Stomach (tissue), 9 donors: ENCODE measurements around the gene RNASE7. TPM values are rescaled to one million over a fixed set of nuclear protein-coding genes. Genes with fewer than 3 reads are reported as not detected.

Source experiments
- DNase-seq, 2 donors: peaks; one replicate each; pipeline versions ENCODE4 v3.0.0 to v3.0.0-alpha.2; 2013 to 2019
- H3K27ac ChIP-seq, 5 donors: fragments of 200-600 bp in 4 of 5; sonication (generic) in 4 of 5; one replicate each; pipeline ENCODE4 v1.5.1; 2013 to 2019; ENCODE audit warnings: mild to moderate bottlenecking in 1 of 5, moderate library complexity in 1 of 5
- H3K27me3 ChIP-seq, 3 donors: fragments of 200-600 bp; sonication (generic); one replicate each; pipeline ENCODE4 v1.5.1; 2017 to 2019; ENCODE audit warnings: mixed run types in 1 of 3
- H3K36me3 ChIP-seq, 4 donors: fragments of 200-600 bp; sonication (generic); 1 replicate in 3 of 4; 2 replicates in 1 of 4; pipeline ENCODE4 v1.5.1; 2016 to 2019
- H3K4me1 ChIP-seq, 4 donors: fragments of 200-600 bp; sonication (generic); one replicate each; pipeline ENCODE4 v1.5.1; 2016 to 2019
- H3K4me3 ChIP-seq, 4 donors: fragments of 200-600 bp; sonication (generic) in 3 of 4; one replicate each; pipeline ENCODE4 v1.5.1; 2016 to 2019; ENCODE audit warnings: mild to moderate bottlenecking in 1 of 4
- H3K9me3 ChIP-seq, 4 donors: fragments of 200-600 bp; sonication (generic); one replicate each; pipeline ENCODE4 v1.5.1; 2016 to 2019
- EP300 ChIP-seq: sonication (generic); formaldehyde crosslinking; IDR thresholded peaks from one replicate; pipeline ENCODE4 v1.6.1; 2017; ENCODE audit warnings: antibody characterized with exemption
- POLR2A ChIP-seq, 4 donors: fragments of 450-650 bp; IDR thresholded peaks; one replicate each; pipeline ENCODE4 v1.6.1; 2016; ENCODE audit warnings: antibody characterized with exemption in 4 of 4, control low read depth in 2 of 4, mild to moderate bottlenecking in 1 of 4, moderate library complexity in 1 of 4
- POLR2AphosphoS5 ChIP-seq, 3 donors: sonication (generic); formaldehyde crosslinking; IDR thresholded peaks; one replicate each; pipeline ENCODE4 v1.6.1; 2016; ENCODE audit warnings: antibody characterized with exemption in 3 of 3
- WGBS, 5 donors: extraction: QIAGEN DNeasy Blood & Tissue Kit in 3 of 5; methylation state at CpG; one replicate each; pipeline versions ENCODE4 v1.1.5 to v1.1.7; 2013 to 2018; 5-methylcytosine and 5-hydroxymethylcytosine counted together
- intact Hi-C: fragments of 100-400 bp; cut with DNase I; formaldehyde crosslinking; loops from one replicate; pipeline ENCODE4 v1.15.1; 2023; ENCODE audit warnings: low total_unique reads
- polyA plus RNA-seq, 3 donors: library from polyadenylated mRNA; stranded (reverse); fragments of 200-250 nt; gene quantifications; one replicate each; pipeline ENCODE4 v1.2.3, GENCODE V29; 2013
- total RNA-seq, 5 donors: library from RNA; depleted of rRNA; stranded (reverse); fragments of >200 nt; gene quantifications; one replicate each; pipeline versions ENCODE4 v1.1.0 to v1.2.3, GENCODE V29; 2014 to 2016
- TF ChIP-seq, protein P1 (sequence below), 7 experiments: fragments of 450-650 bp in 4 of 7; fragments of 200-600 bp in 3 of 7; sonication (generic) in 3 of 7; IDR thresholded peaks; one replicate each; pipeline ENCODE4 v1.5.1; 2016 to 2019; ENCODE audit warnings: antibody characterized with exemption in 7 of 7, control low read depth in 2 of 7, mild to moderate bottlenecking in 1 of 7
- donor health status: healthy with polysubstance abuse.
- donor health status: Bipolar disorder and iron deficiency.
- donor health status: healthy.

The RNASE7 gene
- total and polyA plus RNA-seq, 8 donors: 0.58 to 2.6 TPM; not detected in 6

DNA sequence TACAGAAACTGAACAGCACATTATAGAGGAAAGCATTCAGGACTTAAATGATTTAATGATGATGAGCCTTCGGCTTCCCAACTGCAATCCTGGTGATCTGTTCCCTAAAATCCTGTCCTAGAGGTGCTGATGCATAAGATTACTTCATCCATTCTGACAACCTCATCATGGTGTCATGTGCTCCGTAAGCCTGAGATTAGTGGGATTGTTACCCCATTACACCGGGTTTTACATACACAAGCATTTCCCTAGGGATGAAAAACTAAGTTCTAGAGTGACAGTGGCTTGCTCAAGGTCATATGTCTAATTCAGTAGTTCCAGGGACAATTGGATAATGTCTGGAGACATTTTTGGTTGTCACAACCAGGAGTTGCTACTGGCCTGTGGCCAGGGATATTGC is 5.0 kb upstream of the RNASE7 start:
- intact Hi-C loops: no loop called here
- H3K9me3 ChIP-seq: no peaks in the 10 kb centered on the region
- 85 to 89% (median 88%) methylated on average over 3 of the region's 3 CpGs for WGBS, 5 donors

DNA sequence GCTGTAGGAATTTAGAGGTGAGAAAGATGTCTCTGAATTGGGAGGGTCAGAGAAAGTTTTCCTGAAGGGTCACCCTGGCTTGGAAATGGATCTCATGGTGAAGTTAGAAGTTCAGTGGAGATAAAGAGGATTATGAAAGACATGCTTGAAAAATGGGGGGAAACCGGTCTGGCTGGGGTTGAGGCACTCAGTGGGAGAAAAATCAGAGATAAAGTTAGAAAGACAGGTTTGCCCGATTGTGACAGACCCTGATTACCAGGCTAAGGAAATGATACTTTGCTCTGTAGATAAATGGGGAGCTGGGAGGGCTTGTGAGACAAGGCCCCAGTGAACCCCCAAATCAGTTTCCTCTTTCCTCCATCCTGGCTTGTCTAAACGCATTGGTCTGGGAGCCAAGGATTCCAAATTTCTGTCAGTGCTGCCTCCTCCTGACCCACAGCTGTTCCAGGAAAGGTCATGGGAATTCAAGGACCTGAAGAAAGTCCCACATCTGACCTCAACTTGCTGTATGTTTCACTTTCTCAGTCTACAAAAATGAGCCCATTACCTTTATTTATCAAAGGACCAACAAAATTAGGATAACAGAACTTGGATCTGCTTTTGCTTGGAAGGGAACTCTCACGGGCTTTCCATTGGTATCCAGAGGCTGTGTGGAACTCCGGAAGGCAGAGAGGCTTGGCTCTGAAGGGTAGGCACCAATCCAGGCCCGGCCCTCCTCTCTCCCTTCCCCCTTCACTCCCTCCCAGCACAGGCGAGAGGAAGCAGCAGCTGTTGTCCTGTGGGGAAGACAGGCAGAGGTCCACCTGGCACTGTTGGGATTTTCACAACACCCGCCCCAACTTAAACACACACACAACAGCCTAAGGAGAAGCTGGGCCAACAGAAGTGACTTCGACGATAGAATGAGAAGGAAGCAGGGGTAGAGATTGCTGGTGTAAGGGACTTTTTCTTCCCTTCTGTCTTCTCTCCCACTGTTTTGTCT is 3.4 kb upstream of the RNASE7 start:
- H3K36me3 ChIP-seq: no peaks in the 10 kb centered on the region
- intact Hi-C loops: no loop called here
- H3K27me3 ChIP-seq: no peaks in the 10 kb centered on the region
- no peaks in the 10 kb centered on the region for H3K9me3 ChIP-seq
- H3K4me1 ChIP-seq: peaks cover 20 to 37% (median 32%) of the 10 kb centered on the region in 4 donors
- DNase-seq: peak; percentile 80 to 93
- 12 to 28% (median 17%) methylated on average over 10 of the region's 10 CpGs for WGBS, 5 donors
- no peak overlapping the region for H3K4me3 ChIP-seq
- TF ChIP-seq POLR2A (IDR thresholded peaks at IDR 0.05) (no peak), POLR2AphosphoS5 (IDR thresholded peaks at IDR 0.05) (peak; percentile 32 to 62 (median 58))
- TF ChIP-seq, protein P1, sequence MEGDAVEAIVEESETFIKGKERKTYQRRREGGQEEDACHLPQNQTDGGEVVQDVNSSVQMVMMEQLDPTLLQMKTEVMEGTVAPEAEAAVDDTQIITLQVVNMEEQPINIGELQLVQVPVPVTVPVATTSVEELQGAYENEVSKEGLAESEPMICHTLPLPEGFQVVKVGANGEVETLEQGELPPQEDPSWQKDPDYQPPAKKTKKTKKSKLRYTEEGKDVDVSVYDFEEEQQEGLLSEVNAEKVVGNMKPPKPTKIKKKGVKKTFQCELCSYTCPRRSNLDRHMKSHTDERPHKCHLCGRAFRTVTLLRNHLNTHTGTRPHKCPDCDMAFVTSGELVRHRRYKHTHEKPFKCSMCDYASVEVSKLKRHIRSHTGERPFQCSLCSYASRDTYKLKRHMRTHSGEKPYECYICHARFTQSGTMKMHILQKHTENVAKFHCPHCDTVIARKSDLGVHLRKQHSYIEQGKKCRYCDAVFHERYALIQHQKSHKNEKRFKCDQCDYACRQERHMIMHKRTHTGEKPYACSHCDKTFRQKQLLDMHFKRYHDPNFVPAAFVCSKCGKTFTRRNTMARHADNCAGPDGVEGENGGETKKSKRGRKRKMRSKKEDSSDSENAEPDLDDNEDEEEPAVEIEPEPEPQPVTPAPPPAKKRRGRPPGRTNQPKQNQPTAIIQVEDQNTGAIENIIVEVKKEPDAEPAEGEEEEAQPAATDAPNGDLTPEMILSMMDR (IDR thresholded peaks at IDR 0.05): peak in 1 of 7 experiments; percentile 13
- peak overlapping the region; percentile 37 to 81 (median 66) for H3K27ac ChIP-seq

More for the DNA sequence above, 5.0 kb upstream of the RNASE7 start:
- H3K27ac ChIP-seq: peak overlapping the region in 1 of 5 donors; percentile 77
- H3K27me3 ChIP-seq: no peaks in the 10 kb centered on the region
- no peaks in the 10 kb centered on the region for H3K36me3 ChIP-seq
- peaks cover 20 to 27% (median 23%) of the 10 kb centered on the region in 4 donors for H3K4me1 ChIP-seq
- TF ChIP-seq POLR2A (IDR thresholded peaks at IDR 0.05) (no peak), POLR2AphosphoS5 (IDR thresholded peaks at IDR 0.05) (no peak), EP300 (no peak)
- TF ChIP-seq, protein P1 (IDR thresholded peaks at IDR 0.05): no peak
- DNase-seq: no peak
- H3K4me3 ChIP-seq: no peak overlapping the region

DNA sequence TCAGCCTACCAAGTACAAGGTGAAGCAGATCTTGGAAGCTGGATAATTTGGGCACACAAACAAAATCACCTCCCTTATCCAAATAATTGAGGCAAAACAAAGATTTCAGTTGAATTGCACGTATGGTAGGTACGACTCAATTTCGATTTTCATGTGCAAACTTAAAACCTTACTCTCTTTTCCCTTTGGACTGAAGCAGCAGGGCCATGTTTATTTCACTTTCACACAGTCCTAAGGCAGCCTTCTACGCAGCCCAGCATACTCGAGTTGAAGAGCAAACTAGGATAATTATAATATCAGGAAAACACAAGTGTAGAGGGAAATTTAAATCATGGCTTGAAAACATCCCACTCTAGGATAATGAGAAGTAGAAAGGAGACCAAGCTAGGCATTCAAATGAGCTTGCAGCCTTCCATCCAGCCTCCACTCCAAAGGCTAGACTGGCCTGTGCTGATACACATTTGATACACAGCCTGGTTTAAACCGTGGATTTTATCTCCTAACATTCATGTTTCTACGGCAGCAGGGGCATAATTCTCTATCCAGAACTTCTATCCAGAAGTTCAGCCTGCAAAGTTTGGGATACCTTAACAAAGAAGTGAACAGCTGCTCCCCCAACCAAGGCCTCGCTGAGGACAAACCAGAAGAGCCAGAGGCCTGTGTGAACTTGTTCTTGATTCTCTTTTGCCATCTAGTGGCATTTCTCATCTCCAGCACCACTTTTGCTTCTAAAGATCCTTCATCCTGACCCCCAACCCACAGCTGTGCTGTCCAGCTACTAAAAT is 2.4 kb upstream of the RNASE7 start:
- intact Hi-C loops: no loop called here

More for the DNA sequence above, 2.4 kb upstream of the RNASE7 start:
- H3K27ac ChIP-seq: peak overlapping the region in 4 of 5 donors; percentile 49 to 81 (median 72)
- H3K36me3 ChIP-seq: no peaks in the 10 kb centered on the region
- H3K4me3 ChIP-seq: no peak overlapping the region
- WGBS, 5 donors: 38 to 51% (median 44%) methylated on average over 8 of the region's 8 CpGs
- H3K4me1 ChIP-seq: peaks cover 20 to 37% (median 33%) of the 10 kb centered on the region in 4 donors
- TF ChIP-seq EP300 (no peak), POLR2AphosphoS5 (IDR thresholded peaks at IDR 0.05) (peak in 1 of 3 donors; percentile 10), POLR2A (IDR thresholded peaks at IDR 0.05) (no peak)
- TF ChIP-seq, protein P1 (IDR thresholded peaks at IDR 0.05): peak in 5 of 7 experiments; percentile 41 to 73 (median 64)
- no peaks in the 10 kb centered on the region for H3K9me3 ChIP-seq
- no peaks in the 10 kb centered on the region for H3K27me3 ChIP-seq
- peak; percentile 49 to 91 for DNase-seq
